Measurements from ENCODE around the gene LCN2.

LCN2 gene

DNA sequence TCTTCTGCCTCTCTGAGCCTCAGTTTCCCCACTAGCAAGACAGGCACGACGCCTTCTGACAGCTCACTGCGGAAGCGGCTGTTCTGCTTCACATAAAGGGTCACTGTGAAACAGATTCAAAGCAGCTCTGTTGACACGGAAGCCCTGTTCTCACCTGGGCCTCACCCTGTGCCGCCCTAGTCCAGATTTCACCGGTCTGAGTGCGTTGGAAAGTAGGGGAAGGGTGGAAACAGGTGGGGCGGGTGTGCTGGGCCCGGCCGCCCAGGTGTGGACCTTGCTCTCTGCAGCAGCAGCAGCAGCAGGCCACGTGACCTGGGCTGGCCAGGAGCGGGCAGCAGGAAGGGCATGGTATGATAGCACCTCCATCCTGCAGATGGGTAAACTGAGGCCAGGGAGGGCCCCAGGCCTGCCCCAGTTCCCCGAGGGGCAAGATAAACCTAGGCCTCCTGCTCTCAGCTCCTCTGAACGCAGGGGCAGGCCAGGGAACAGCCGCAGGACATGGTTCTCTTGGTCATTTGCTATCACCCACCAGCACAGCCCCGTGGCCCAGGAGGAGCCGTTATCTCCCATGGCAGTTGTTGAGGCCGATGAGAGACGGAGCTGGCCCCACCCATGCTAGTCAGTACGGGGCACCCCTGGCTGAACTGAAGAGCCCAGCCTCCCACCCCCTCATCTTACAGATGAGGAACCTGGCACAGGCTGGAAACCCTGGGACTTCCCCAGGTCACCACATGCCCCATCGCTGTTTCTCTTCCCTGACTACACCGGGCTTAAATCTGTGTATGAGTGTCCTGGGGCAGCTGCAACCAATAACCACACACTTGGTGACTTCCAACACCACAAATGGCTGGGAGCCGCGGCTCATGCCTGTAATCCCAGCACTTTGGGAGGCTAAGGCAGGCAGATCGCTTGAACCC is 33.8 kb upstream of the LCN2 start:
- DNase-seq (ENCODE audit: low read depth) = no peak

DNA sequence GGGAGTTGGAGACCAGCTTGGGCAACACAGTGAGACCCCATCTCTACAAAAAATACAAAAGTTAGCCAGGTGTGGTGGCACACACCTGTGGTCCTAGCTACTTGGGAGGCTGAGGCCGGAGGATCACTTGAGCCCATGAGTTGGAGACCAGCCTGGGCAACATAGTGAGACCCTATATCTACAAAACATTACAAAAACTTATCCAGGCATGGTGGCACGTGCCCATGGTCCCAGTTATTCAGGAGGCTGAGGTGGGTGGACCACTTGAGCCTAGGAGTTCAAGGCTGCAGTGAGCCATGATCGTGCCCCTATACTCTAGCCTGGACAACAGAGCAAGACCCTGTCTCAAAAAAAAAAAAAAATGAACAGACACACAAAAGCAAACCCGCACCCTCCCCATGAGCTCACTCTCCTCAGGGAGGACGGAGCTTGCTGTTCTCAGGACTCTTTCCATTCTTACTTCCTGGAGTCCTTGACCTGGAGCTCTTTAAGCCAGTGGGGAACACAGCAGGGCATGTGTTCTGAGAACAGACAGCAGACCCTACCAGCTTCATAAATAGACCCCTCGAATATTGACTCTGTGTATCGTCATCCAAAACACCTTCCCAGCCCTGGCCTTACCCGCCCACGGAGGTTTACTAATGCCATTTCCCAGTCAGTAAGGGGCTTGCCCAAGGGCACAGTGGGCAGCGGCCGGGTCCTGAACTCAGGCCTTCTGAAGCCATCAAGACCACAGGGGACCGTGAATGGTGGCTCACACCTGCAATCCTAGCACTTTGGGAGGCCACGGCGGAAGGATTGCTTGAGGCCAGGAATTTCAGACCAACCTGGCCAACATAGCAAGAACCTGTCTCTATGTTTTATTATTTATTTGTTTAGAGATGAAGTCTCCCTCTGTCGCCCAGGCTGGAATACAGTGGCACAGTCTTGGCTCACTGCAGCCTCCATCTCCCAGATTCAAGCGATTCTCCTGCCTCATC is 32.9 kb upstream of the LCN2 start:
- no peak for DNase-seq (ENCODE audit: low read depth)

DNA sequence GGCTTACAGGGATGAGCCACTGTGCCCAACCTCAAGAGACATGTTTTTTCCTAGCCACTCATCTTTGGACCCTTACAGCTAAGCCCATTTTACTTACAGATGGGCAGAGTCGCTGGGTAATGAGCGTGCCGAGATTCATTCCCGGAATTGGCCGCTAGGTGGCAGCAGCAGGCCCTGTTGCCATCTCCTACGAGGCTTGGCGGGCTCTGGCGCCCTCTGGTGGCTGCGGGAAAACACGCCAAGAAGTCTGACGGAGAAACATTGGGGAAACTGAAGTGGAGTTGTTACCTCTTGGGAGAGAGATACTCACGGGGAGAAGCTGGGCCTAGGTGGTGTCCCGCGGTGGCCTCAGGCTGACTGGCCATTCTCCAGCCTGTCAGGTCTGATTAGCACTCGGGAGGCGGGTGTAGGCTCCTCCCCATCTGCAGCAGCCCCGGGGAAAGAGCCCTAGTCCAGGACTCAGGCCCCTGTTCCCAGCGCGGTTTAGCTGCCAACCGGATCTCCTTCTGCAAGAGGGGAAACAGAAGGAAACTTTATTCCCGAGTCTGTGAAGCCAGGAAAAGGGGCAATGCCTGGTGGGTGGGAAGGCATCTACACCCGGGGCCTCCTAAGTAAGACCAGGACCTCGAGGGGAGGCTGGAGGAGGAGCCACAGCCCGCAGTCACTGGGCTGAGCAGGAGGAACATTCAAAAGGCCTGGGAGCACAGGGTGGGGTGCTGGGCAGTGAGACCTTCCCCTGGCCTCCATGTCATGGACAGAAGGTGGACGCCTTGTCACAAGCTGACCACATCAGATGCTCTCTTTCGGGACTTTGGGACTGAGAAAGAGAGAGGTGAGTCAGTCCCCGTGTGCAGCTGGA is 31.4 kb upstream of the LCN2 start:
- DNase-seq (ENCODE audit: low read depth) = peak; percentile 64

DNA sequence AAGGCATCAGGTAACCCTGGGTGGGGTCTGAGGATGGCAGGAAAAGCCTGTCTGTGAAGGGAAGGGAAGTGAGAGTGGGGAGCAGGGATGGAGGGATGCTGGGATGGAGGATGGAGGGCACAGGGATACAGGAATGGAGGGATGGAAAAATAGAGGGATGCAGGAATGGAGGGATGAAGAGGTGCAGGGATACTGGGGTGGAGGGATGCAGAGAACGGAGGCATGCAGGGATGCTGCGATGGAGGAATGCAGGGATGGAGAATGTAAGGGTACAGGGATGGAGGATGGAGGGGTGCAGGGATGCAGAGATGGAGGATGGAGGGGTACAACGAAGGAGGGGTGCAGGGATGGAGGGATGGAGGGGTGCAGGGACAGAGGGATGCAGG is 30.8 kb upstream of the LCN2 start:
- no peak for DNase-seq (ENCODE audit: low read depth)

DNA sequence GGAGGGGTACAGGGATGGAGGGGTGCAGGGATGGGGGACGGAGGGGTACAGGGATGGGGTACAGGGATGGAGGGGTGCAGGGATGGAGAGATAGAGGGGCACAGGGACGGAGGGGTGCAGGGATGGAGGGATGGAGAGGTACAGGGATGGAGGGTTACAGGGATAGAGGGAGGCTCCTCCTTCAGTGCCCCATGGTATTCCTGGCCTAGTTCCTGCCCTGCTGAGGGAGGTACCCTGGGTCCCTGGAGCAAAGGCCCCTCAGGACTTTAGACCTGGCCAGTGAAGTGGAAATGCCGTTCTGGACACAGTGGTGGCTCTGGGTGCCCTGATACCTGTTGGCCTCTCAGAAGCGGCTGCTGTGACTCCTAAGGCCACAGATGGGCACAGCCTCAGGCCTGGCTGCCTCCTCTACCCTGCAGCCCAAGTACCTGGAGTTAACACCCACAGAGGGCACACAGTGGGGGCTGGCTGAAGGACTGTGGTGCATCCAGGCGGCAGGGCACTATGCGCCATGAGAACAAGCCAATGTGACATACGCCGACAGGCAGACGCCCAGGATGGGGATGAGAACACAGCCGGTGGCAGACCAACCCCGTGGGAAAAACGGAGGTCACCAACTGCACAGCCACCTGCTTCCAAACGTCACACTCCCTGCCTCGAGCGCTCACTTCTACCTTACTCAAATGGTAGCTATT is 30.1 kb upstream of the LCN2 start:
- DNase-seq (ENCODE audit: low read depth) = no peak

DNA sequence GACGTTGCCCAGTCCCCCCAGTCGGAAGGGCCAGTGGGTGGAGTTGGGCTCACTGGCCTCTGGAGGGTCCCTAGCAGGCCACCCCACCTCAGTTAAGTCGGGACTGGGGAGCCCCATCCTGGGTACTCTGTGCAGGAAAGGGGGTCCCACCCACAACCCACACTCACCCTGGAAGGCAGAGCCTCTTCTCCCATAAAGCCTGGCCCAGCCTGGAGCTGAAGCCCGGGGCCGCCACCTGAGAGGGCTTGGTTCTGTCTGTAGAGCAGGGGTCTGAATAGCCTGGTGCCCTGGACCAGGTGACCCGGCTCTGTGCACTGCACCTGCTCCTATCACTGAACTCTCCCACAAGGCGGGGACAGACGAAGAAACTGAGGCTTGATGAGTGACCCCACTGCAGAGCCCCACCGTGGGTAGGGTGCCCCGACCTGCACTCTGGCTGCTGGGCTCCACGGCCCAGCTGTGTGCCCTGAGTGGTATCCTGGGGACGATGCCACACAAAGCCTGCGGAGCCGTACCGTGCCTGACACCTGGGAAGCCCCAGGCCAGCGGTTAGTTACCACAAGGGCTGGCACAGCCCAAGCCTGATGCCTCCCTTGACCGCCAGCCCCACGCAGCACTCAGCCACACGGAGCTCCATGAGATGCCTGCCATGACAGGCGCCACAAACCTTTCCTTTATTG is 29.1 kb upstream of the LCN2 start:
- DNase-seq (ENCODE audit: low read depth) = no peak

DNA sequence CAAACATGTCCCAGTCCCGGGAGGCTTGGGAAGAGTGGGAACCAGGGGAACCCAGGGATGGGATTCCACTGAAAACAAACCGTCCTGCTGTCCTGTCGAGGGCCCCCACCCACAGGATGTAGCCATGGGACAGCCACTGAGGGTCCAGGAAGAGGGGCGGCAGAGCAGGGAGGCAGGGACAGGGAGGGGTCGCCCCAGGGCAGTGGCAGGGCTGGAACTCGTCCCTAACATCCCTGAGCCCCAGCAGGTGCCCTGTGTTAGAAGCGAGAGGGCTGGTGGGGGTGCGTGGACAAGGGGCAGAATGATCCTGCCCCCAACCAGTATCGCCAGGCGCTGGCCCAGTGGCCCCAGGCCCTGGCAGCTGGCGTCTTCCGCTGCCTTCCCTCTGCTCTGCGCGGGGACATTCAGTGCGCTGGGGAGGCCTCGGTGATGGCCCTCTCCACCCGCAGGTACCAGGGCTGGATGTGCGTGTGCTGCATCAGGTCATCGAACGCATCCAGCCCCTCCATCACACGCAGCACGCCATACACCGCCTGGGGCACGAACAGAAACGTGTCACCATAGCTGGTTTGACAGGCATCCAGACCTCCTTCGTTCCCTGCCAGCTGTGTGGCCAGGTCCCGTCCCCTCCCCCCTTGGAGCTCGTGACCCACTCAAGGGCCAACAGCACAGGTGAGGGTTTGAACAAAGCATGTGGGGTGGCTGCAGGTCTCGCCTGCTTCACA is 28.4 kb upstream of the LCN2 start:
- no peak for DNase-seq (ENCODE audit: low read depth)

DNA sequence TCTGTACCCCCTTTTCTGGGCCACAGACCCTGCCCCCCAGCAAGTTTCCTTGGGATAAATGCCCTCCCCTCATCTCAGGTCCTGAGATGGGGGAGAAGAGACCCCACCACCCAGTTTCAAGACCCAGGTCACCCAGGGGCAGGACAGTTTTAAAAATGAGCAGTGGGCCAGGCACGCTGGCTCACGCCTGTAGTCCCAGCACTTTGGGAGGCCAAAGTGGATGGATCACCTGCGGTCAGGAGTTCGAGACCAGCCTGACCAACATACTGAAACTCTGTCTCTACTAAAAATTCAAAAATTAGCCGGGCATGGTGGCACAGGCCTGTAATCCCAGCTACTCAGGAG is 27.8 kb upstream of the LCN2 start:
- no peak for DNase-seq (ENCODE audit: low read depth)

DNA sequence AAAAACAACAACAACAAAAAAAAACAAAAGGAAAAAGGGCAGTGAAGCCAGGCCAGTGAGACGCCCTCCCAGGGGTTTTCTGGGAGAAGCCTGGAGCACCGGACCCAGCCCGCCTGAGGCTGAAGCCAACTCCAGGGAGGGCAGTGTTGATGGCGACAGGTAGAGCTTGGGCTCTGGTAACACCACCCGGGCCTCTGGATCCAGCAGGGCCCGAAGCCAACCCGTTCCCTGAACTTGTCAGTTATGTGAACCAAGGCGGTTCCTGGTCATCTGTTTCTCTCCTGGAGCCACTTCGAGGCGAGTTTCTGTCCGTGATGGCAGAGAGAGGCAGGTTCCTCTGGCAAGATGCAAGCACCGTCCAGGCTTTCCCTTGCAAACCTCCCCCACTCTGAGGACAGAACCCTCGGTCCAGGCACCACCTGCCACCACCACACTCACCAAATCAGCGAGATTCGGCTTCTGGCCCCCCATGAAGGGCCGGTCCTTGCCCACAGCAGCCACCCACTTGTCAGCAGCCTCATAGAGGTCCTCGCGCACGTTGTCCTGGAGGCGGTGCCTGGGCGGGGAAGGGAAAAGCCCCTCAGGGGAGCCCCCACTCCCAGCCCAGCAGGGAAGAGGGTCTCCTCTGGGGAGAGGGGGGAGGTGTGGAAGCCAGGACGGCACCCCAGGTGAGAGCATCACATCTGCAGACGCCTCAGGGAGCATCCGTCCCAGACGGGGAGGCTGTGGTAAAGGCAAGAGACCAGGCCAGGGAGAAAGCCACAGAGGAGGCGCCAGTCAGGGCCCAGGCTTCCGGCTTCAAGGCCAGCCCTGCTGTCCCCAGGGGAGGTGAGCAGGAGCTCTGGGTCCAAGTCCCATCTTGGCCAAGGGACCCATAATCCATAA is 27.1 kb upstream of the LCN2 start:
- no peak for DNase-seq (ENCODE audit: low read depth)

DNA sequence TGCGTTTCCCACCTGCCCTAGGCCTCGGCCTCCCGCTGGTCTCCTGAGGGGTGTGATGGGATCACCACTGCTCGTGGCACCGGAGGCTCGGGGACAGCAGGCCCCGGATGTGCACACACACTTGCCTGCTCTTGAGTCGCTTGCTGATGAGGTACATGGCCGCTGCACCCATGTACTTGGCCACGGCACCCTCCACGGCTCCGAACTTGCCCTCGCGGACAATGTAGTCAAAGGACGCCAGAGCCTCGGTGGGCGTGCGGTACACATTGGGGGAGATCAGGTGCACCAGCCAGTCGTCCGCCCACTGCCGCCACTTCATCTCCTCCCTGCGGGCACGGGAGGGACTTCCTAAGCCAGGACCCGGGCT is 26.5 kb upstream of the LCN2 start:
- DNase-seq (ENCODE audit: low read depth) = no peak

DNA sequence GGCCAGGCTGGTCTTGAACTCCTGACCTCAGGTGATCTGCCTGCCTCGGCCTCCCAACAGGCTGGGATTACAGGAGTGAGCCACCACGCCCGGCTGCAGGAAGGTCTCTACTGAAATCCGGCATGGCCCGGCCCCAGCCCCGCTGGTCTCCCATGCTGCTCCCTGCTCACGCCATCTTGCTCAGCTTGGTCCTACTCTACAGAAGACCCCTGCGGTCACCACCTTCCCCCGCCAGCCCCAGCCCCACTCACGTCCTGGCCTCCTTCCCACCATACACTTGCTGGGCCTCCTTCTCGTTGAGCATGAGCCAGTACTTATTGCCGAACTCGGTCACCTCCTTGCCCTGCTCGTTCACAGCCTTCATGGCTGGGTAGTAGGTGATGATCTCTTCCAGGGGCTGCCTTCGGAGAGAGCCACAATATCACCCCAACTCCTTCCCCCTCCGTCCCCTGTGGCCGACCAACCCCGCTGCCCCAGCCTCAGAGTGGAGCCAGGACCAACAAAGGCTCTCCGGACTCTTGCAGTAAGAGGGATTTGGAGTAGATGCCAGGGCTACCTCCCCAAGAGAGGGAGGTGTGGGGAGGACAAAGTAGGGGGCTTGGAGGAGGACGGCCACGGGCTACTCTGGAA is 25.7 kb upstream of the LCN2 start:
- no peak for DNase-seq (ENCODE audit: low read depth)

DNA sequence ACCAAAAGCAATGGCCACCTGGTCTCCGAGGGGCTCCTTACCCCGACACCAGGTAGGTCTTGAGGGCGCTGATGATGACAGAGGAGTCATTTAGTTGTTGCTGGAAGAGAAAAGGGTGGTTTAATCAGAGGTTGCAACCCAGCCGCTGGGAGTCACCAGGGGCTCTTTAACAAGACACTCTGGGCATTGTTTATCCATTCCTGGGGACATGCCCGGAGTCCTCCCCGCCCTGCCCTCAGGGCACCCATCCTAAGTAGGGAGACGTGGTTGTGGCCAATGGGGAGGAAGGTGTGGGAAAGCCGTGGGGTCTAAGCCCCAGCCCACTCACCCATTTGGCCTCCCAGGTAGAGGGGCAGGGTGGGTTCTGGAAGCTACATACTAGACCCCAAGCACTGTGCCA is 24.8 kb upstream of the LCN2 start:
- DNase-seq (ENCODE audit: low read depth) = no peak

DNA sequence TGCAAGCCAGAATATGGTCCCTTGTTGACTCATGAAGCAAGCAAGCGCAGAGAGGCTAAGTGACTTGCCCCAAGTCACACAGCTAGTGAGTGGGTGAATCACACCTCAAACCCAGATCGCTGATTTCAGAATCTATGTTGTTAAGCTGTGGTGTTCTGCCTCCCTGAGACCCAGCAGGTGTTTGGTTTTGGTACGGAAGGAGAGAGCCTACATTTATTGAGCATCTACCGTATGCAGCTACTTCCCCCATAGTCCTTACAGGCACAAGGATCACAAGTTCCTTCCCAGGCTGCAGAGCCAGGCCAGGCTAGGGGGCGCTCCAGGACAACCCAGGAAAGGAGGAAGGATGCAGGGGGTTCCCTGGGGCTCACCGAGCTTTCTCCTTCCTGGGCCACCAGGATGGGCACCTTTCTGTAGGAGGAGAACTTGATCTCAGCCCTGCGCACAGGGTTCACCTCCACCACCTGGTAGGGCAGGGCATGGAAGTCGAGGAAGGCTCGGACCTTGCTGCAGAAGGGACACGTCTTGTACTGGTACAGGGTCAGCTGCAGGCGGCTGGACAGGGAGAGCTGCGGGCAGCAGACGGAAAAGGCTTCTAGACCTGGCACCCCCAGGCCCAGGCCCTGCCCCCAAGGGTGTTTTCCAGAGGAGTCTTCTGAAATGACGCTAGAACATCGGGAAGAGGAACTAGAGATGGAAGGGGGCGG is 24.2 kb upstream of the LCN2 start:
- DNase-seq (ENCODE audit: low read depth) = no peak

DNA sequence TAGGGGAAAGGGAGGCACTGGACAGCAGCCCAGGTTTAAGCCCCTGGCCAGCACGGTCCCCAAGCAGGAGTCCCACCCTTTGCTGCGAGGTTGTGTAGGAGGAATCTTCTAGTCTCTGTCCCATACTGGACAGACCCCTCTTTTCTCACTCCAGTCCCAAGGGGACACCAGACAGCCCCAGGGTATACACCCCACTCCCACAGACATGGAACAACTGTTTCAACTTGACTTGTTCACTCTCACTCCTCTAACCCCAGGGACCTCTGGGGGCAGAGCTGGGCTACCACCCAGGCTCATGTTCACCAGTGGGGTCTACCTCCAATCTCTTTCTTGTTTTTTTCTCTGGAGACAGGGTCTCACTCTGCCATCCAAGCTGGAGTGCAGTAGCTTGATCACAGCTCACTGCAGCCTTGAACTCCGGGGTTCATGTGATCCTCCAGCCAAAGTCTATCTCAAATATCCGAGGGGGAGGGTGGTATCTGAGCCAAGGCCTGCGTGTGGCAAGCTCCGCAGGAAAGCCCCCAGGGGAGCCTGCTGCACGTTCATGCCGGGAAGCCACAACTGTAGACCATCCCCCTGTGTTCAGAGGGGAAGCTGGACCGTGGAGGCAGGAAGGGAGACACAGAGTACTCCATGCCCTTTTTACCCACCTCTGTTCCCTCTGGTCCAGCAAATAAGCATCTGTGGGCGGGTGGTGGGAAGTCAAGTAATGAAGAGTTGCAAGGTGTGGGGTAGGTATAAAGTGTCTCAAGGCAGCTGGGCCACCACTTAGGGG is 23.5 kb upstream of the LCN2 start:
- no peak for DNase-seq (ENCODE audit: low read depth)

DNA sequence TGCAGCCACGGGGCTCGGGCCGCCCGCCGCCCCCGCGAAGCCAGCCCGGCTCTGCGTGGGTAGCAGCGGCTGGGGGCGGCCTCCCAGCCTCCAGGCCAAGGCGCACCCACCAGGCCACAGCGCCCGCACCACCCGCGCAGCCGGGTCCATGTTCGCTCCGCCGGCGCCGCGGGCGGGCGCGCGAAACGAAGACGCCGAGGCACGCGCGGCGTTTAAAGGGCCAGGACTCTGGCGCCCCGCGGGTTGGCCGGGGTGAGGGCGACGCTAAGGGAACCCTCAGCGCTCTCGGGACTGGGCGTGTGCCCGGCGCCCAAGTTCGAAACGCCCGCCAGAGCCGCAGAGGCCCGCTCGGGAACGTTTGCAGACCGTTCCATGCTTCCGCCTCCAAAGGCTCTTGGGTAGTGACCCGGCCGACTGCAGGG is 21.7 kb upstream of the LCN2 start, which contains the start of gene PTGES2:
Gene PTGES2 (minus strand): TSS at position 162 of the 422 bp plus-strand sequence. CDS start 12 bp downstream, at position 150.
- DNase-seq (ENCODE audit: low read depth) = peak; percentile 59

DNA sequence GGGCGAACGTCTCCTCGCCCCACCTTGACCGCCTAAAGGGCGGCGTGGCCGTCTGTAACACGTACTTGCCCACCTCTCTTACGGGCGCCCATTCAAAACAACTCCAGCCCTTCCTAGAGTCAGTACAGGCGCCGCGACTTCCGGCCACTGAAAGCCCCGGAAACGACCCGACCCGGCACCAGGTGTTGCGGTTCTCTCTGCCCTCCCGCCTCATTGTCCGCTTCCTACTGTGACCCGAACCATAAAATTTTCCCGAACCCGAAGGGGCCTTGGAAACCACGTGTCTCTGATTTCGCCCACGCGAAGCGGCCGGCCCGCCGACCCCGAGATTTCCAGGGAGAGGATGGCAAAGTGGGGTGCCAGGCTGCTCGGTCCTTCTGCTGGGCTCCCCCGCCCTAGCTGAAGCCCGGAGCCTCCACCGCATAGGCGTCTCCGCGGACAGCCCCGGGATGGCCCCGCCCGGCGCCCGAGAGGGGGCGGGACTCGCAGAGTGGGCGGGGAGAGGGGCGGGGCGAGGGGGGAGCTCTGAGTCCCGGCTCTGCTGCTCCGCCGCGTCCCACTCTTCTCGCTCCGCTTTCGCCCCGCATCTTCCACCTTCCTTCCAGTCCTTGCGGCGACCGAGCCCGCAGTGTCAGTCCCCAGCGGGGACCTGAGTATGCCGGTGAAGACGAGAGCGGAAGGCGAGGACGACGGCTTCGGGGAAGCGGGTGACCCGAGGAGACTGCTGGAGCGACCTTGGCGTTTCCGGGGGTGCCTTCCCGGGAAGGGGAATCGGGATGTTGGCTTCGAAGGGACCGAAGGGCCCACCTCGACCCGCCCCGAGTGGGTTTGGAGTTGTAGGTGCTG is 21.0 kb upstream of the LCN2 start:
- peak; percentile 89 for DNase-seq (ENCODE audit: low read depth)
